ENCODE measurements around the gene CYSRT1. TPM values are rescaled to one million over a fixed set of nuclear protein-coding genes. Genes with fewer than 3 reads are reported as not detected.
A peak's percentile ranks its signal among the peaks of the same experiment; 100 is the strongest.

The CYSRT1 gene
- total and polyA plus RNA-seq, 2 donors (not counting 1 experiment from before 2014, with no cell fraction given), result 0.22 to 0.51 TPM

DNA sequence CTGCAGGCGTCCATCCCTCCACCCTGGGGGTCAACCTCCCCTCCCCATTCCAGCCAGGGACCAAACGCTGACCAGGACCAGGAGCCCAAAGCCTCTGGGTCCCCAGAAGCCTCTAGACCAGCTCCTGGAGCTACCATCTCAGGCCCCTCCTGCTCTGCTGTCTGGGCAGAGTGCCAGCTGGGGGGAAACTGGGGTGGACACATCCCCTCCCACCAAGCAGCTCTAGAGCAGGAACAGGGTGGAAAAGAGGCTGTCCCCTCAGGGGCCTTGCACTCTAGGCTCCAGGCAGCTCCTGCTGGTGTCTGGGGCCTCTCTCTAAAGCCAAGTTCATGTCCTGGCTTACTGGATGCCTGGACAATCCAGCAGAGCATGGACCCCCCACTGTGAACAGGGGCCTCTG, 32.1 kb upstream of the CYSRT1 start:
- Histone ChIP-seq H2AFZ (ENCODE audit: insufficient read depth, low read depth, low read length, poor library complexity, severe bottlenecking) (no peak overlapping the region), H3K27me3 (replicated peaks in 1 of 4; ENCODE audit: control extremely low read depth in 1 of 4, control insufficient read depth in 3 of 4, insufficient read depth in 4 of 4, low read length in 3 of 4) (no peaks in the 10 kb centered on the region), H3K4me2 (replicated peaks; ENCODE audit: low read depth, low read length, poor library complexity, severe bottlenecking) (no peak overlapping the region), H4K20me1 (ENCODE audit: control insufficient read depth, insufficient read depth, low read length, poor library complexity, severe bottlenecking) (peaks cover 44% of the 10 kb centered on the region), H3K36me3 (replicated peaks in 1 of 2; ENCODE audit: control extremely low read depth in 1 of 2, control insufficient read depth in 1 of 2, extremely low read depth in 1 of 2, insufficient read depth in 2 of 2, low read length in 1 of 2) (peaks cover 0 to 19% of the 10 kb centered on the region in 2 experiments), H3K27ac (ENCODE audit: low read length in 2 of 2) (no peak overlapping the region), H3K4me3 (ENCODE audit: control extremely low read depth in 1 of 5, extremely low read depth in 1 of 5, insufficient read depth in 1 of 5, low read depth in 2 of 5, low read length in 4 of 5) (no peak overlapping the region), H3K4me1 (ENCODE audit: control insufficient read depth in 2 of 2, insufficient read depth in 2 of 2, low read length in 2 of 2) (peaks cover 10 to 21% of the 10 kb centered on the region in 2 donors), H3K79me2 (ENCODE audit: control insufficient read depth, insufficient read depth, low read length) (peaks cover 82% of the 10 kb centered on the region), H3K9me3 (ENCODE audit: control extremely low read depth in 1 of 3, control insufficient read depth in 2 of 3, insufficient read depth in 1 of 3, low read length in 2 of 3) (peaks cover 0 to 3% (median 0%) of the 10 kb centered on the region in 3 donors), H3K9ac (ENCODE audit: low read length) (no peak overlapping the region)
- ATAC-seq (ENCODE audit: low read depth), result no peak
- H3K9me3 Mint-ChIP-seq (ENCODE audit: insufficient read depth), result no peaks in the 10 kb centered on the region
- intact Hi-C loops (cut with micrococcal nuclease), result no loop called here
- H3K27ac Mint-ChIP-seq, result no peak overlapping the region
- H3K4me1 Mint-ChIP-seq, result peaks cover 19% of the 10 kb centered on the region
- H3K4me3 Mint-ChIP-seq, result no peak overlapping the region
- H3K27me3 Mint-ChIP-seq, result no peaks in the 10 kb centered on the region
- CTCF ChIA-PET, result interaction anchor here (1.1 kb wide), 1 partner anchor 75 kb away, joined by 3 read pairs; no protein-coding TSS in a partner anchor
- 97% methylated on average over 2 of the region's 2 CpGs for WGBS (ENCODE audit: insufficient coverage)
- no peak for DNase-seq
- POLR2A ChIA-PET, result no interaction called here
- TF ChIP-seq, protein P1, sequence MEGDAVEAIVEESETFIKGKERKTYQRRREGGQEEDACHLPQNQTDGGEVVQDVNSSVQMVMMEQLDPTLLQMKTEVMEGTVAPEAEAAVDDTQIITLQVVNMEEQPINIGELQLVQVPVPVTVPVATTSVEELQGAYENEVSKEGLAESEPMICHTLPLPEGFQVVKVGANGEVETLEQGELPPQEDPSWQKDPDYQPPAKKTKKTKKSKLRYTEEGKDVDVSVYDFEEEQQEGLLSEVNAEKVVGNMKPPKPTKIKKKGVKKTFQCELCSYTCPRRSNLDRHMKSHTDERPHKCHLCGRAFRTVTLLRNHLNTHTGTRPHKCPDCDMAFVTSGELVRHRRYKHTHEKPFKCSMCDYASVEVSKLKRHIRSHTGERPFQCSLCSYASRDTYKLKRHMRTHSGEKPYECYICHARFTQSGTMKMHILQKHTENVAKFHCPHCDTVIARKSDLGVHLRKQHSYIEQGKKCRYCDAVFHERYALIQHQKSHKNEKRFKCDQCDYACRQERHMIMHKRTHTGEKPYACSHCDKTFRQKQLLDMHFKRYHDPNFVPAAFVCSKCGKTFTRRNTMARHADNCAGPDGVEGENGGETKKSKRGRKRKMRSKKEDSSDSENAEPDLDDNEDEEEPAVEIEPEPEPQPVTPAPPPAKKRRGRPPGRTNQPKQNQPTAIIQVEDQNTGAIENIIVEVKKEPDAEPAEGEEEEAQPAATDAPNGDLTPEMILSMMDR (IDR thresholded peaks at IDR 0.05), result no peak
- no peak for TF ChIP-seq EZH2 (IDR thresholded peaks at IDR 0.05; ENCODE audit: borderline replicate concordance, insufficient read depth, low read depth, low read length, poor library complexity, severe bottlenecking)

DNA sequence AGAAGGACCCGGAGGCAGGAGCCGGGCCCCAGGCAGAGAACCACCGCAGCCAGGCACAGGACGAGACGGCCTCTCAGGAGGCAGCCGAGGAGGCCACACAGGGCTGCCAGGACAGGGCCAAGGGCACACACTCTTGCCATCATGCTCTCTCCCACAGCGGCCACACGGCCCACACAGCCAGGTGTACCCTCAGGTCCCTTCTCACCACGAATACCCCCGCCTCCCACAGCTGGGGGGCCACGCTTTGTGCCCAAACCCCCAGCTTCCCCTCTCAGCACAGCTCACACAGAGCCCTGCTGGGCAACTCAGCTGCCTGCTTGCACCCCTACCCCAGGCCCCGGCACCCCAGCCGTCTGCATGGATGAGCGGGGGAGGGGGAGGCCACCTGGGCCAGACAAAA, 31.2 kb upstream of the CYSRT1 start:
- intact Hi-C loops (cut with micrococcal nuclease), result no loop called here
- peaks cover 16% of the 10 kb centered on the region for H3K4me1 Mint-ChIP-seq
- Histone ChIP-seq H3K27me3 (replicated peaks in 1 of 4; ENCODE audit: control extremely low read depth in 1 of 4, control insufficient read depth in 3 of 4, insufficient read depth in 4 of 4, low read length in 3 of 4) (no peaks in the 10 kb centered on the region), H3K79me2 (ENCODE audit: control insufficient read depth, insufficient read depth, low read length) (peaks cover 85% of the 10 kb centered on the region), H3K9me3 (ENCODE audit: control extremely low read depth in 1 of 3, control insufficient read depth in 2 of 3, insufficient read depth in 1 of 3, low read length in 2 of 3) (no peaks in the 10 kb centered on the region), H3K4me2 (replicated peaks; ENCODE audit: low read depth, low read length, poor library complexity, severe bottlenecking) (no peak overlapping the region), H3K4me3 (ENCODE audit: control extremely low read depth in 1 of 5, extremely low read depth in 1 of 5, insufficient read depth in 1 of 5, low read depth in 2 of 5, low read length in 4 of 5) (no peak overlapping the region), H3K27ac (ENCODE audit: low read length in 2 of 2) (no peak overlapping the region), H2AFZ (ENCODE audit: insufficient read depth, low read depth, low read length, poor library complexity, severe bottlenecking) (no peak overlapping the region), H3K36me3 (replicated peaks in 1 of 2; ENCODE audit: control extremely low read depth in 1 of 2, control insufficient read depth in 1 of 2, extremely low read depth in 1 of 2, insufficient read depth in 2 of 2, low read length in 1 of 2) (peaks cover 0 to 19% of the 10 kb centered on the region in 2 experiments), H4K20me1 (ENCODE audit: control insufficient read depth, insufficient read depth, low read length, poor library complexity, severe bottlenecking) (peaks cover 51% of the 10 kb centered on the region), H3K9ac (ENCODE audit: low read length) (no peak overlapping the region), H3K4me1 (ENCODE audit: control insufficient read depth in 2 of 2, insufficient read depth in 2 of 2, low read length in 2 of 2) (peaks cover 10 to 17% of the 10 kb centered on the region in 2 donors)
- ChIA-PET POLR2A (no interaction called here), CTCF (no interaction called here)
- H3K4me3 Mint-ChIP-seq, result no peak overlapping the region
- DNase-seq, result no peak
- no peak for ATAC-seq (ENCODE audit: low read depth)
- WGBS (ENCODE audit: insufficient coverage), result 88% methylated on average over 13 of the region's 14 CpGs
- no peaks in the 10 kb centered on the region for H3K27me3 Mint-ChIP-seq
- H3K9me3 Mint-ChIP-seq (ENCODE audit: insufficient read depth), result no peaks in the 10 kb centered on the region
- no peak for TF ChIP-seq EZH2 (IDR thresholded peaks at IDR 0.05; ENCODE audit: borderline replicate concordance, insufficient read depth, low read depth, low read length, poor library complexity, severe bottlenecking)
- TF ChIP-seq, protein P1 (IDR thresholded peaks at IDR 0.05), result no peak
- peak overlapping the region; percentile 26 for H3K27ac Mint-ChIP-seq
